Adrenal gland (tissue), 5 donors: Measurements from ENCODE around the gene MLN.

Experiments
- CTCF ChIP-seq, 6 experiments: fragments of 450-650 bp in 4 of 6; fragments of 200-600 bp in 2 of 6; sonication (generic) in 1 of 6; IDR thresholded peaks; 1 replicate in 5 of 6; 2 replicates in 1 of 6; pipeline versions ENCODE4 v1.5.1 to v1.8.0; 2016 to 2021; ENCODE audit warnings: antibody characterized with exemption in 6 of 6, mild to moderate bottlenecking in 2 of 6, moderate library complexity in 1 of 6
- POLR2A ChIP-seq, 2 donors: fragments of 450-650 bp; IDR thresholded peaks; one replicate each; pipeline ENCODE4 v1.6.1; 2017; ENCODE audit warnings: antibody characterized with exemption in 2 of 2, mild to moderate bottlenecking in 2 of 2, moderate library complexity in 1 of 2
- donor health status: DM: no; HTN: no; CAD: no.

GRCh38 chr6:33837971-33838665 is 34.3 kb upstream of the MLN start:
- TF ChIP-seq CTCF (IDR thresholded peaks at IDR 0.05) (no peak), POLR2A (IDR thresholded peaks at IDR 0.05) (no peak)
